Superior temporal gyrus (tissue), 1 donor: ENCODE results near the gene SHC4.
"Not testable (repeated sequence)": the region's sequence is repeated elsewhere in the genome, so short reads cannot be mapped to it uniquely, and the experiment has no call there.

Experiments
- DNase-seq: peaks from one replicate; pipeline ENCODE4 v3.0.0-alpha.2; 2016; ENCODE audit errors: extremely low spot score

Gene SHC4

DNA sequence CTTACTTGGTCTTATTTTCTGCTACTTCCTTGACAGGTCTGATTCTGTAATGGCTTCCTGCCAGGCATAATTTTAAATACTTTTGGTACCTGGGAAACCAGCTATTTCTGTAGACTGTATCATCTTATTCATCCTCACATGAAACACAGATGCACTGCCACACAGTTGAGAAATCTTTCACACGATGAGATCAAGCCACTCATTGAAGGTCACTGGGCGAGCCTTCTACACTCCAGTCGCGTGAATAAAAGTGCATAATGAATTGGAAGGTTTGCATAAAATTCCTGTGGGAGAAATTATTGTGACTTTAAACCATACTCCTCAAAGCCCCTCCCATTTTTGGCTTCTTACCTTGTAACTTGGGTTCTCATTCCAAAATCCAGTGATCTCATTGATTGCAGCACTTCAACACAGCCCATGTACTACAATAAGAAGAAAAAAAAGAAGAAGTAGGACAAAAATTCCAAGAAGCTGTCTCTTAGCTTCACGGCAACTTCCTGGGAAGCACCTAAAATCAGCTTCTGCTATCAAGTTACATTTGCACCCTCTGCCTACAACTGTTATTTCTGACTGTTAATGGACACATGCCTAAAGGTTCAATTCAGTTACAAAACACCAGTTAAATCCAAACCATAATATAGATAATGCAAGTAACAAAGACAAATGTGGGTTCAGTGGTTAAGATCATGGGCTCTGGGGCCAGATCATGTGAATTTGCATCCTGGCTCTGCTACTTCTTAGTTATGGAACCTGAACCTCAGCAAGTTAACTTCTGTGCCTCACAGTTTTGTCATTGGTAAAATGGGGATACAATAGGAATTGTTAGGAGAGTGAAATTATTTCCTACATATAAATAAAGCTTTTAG lies 39.0 kb downstream of the SHC4 start:
- no peak for DNase-seq

DNA sequence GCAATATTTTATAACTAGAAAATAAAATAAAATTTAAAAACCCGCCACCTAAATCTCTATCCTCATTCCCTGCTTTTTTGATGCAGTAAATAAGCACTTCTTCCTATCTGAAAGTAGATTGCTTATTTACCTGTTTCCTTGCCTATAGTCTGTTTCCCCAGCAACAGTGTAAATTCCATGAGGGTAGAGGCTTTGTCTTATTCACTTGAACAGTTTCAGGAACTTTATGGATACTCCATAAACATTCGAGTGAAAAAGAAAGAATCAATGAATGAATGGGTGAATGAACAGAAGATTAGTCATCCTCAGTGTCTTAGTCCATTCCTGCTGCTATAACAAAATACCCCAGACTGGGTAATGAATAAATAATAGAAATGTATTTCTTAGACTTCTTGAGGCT lies 41.7 kb downstream of the SHC4 start:
- DNase-seq, result no peak

GRCh38 chr15:48916721-48917120 lies 47.0 kb downstream of the SHC4 start:
- DNase-seq, result no peak

DNA sequence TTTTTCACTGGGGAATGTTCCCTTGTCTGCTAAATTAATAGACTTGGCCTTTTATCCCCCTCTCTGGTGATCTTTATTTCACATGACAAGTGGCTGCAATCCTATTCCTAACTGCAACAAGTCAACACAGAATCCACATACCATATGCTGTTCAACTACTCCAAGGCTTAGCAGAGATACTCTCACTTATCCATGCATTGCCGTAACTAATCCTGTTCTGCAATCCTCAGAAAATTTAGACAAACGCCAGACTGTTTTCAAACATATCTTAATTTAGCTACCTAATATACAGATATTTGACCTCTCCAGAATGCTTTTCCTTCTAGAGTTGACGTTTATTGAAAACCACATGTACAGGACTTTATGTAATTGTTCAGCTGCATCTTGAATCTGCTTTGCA lies 47.9 kb downstream of the SHC4 start:
- no peak for DNase-seq

- no peak for DNase-seq
Observed at GRCh38 chr15:48914717-48915116, 49.0 kb downstream of the SHC4 start.

DNA sequence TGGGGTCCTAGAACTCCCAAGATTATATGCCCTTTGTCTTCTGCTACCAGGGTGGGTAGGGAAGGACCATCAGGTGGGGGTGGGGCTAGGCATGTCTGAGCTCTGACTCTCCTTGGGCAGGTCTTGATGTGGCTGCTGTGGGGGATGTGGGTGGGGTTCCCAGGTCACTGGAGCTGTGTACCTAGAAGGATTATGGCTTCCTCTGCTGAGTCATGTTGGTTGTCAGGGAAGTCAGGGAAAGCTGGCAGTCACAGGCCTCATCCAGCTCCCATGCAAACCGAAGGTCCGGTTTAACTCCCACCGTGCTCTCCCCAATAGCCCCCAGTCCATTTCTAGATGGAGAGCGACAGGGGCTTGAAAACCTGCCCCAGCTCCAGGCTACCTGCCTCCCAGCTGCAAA lies 50.6 kb downstream of the SHC4 start:
- DNase-seq, result no peak

- not testable (repeated sequence) for DNase-seq
Observed at GRCh38 chr15:48910554-48910953, 53.2 kb downstream of the SHC4 start.

DNA sequence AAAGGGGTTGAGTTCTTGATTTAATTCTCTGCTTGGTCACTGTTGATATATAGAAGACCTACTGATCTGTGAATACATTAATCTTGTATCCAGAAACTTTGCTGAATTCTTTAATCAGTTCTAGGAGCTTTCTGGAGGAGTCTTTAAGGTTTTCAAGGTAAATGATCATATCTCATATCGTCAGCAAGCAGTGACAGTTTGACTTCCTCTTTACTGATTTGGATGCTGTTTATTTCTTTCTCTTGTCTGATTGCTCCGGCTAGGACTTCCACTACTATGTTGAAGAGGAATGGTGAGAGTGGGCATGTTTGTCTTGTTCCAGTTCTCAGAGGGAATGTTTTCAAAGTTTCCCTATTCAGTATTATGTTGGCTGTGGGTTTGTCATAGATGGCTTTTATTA lies 54.4 kb downstream of the SHC4 start:
- not testable (repeated sequence) for DNase-seq

DNA sequence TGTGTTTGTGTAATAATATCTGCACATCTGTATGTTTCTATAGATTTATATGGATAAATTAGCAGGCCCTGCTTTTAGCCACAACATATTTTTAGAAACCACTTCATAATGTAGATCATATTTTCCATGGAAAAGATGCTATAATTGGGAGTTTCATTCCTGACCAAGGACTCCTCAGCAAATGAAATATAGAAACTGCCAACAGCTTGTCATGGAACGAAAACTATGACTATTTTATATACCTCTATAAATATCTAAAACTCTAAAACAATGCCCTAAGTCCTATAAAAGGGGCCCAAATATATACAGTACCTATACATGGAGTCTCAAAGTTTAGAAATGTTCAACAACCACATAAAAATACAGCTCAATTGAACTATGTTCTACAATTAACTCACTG lies 57.9 kb downstream of the SHC4 start:
- DNase-seq, result no peak

- no peak for DNase-seq
Observed at GRCh38 chr15:48905216-48905615, 58.5 kb downstream of the SHC4 start.

- DNase-seq, result no peak
Observed at GRCh38 chr15:48904758-48905157, 59.0 kb downstream of the SHC4 start.

GRCh38 chr15:48899793-48900192 lies 63.9 kb downstream of the SHC4 start:
- DNase-seq, result no peak

DNA sequence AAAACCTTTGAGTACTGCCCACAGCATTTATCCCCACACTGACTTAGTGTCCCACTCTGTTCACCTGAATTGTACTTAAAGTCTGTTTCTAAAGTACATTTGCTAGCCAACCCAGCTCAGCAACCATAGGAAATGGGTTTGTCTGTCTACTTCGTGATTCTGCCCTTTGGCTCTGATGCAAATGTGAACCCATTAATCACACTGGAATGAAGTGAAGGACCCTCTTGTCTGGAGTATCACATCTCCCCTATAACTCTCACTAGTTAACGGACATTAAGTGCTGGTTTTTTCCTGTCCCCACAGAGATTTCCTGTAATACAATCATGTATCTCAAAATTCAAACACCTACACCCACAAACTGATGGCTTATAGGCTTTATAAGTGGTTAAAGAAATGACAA lies 65.3 kb downstream of the SHC4 start:
- DNase-seq, result no peak

- DNase-seq, result peak; percentile 33
Observed at GRCh38 chr15:48898032-48898431, 65.7 kb downstream of the SHC4 start.

DNA sequence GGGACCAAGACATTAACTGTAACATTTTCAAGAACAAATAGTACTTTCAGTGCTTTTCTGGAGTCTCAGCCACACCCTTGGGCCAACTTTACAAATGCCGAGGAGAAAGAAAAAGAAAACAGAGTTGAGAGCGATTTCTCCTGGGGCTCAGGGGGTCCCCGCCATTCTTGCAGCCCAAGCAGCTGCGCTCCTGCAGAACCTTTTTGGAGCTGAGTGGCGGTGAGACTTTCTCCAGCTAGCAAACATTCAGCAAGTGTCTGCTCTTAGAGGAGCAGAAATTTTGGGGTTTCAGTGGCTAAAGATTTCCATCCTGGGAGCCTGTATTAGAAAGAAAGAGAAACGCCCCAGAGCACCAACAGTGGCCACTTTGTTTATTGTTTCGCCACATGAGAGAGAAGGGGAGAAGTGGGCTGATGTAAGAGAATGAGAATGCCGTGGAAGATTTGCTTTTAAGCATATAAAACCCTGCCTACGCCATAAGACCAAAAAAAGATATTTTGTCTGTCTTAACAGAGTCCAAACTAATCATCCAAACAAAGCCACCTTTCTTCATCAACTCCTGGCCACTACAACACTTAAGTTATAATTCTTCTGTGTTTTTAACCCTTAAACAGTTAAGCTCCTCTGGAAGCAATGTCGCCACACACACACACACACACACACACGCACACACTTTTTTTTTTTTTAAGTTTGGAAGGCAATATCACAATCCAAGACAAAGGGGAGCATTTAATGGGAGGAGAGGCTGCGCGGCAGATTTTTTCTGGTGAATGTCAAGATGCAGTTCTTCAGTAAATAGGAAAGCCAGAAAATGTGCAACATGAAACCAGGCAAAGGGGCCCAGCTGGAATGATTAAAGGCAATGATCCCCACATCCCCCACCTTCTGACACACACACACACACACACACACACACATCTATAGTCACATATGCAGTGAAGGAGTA lies 66.6 kb downstream of the SHC4 start:
- peak; percentile 85 for DNase-seq

DNA sequence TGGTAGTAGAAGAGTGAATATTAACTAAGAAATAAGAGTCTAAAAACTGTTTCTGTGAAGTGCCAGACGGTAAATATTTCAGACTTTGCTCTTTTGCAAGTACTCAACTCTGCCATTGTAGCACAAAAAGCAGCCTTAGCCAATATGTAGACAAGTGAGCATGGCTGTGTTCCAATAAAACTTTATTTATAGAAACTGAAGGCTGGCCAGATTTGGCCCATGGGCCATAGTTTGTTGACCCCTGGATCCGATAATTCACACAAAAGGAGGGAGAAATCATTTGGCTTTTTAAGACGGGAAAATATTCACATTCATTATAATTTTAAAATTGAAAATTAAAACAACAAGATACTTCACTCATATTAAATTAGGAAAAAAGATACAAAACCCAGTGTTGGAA lies 70.4 kb downstream of the SHC4 start:
- DNase-seq, result no peak

DNA sequence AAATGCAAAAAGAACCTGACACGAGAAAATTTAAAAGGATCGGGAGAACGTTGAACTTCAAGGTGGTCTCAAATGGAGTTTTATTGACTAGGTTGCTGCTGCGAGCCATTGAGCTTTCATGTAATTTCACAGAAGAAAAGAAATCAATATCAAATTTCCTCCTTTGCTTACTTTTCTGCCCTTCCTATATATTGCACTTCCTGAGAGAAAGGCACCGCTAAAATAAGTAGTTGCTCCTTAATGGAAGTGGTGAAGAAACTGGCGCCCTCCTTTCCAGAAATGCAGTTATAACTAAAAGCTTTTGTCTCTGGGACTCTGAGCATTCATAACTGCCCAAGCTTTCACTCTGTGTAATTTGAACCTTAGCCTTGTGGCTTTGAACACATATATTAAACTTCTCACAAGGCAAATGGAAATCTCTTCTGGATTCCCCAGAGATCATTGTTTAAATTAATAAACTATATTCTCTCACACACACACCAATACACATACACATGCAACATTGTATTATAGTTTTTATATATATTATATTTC lies 72.4 kb downstream of the SHC4 start:
- DNase-seq, result no peak

- no peak for DNase-seq
Observed at GRCh38 chr15:48890375-48890972, 73.2 kb downstream of the SHC4 start.

DNA sequence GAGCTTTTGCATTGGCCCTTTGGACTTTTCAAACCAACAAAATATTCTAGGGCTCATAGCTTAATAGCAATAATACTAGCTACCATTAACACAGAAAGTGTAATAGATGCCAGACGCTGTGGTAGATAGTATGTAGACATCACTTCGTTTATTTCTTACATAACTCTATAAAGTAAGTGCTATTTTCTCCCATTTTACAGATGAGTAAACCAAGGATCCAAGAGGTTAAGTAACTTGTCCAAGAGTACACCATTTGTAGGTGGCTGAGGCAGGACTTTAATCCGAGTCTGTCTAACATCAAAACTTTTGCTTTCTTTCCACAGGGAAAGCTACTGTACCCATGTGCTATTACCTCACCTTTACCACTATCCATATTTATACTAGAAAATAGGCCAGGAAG lies 73.8 kb downstream of the SHC4 start:
- no peak for DNase-seq

DNA sequence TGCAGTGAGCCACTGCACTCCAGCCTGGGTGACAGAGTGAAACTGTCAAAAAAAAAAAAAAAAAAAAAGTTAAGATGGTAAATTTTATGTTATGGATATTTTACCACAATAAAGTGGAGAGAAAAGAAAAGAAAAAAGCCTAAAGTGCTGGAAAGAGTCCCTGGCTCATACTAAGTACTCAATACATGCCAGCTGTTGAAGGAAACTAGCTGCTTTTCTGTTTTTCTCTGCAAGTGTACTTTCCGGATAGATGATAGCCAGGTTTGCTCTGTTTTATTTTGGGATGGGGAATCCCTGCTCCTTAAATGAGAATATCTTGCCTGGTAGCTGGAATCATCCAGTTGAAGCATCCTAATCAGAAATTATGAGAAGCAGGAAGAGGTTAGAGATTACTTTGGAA lies 74.9 kb downstream of the SHC4 start:
- DNase-seq, result no peak

- DNase-seq, result no peak
Observed at GRCh38 chr15:48888191-48888590, 75.5 kb downstream of the SHC4 start.

DNA sequence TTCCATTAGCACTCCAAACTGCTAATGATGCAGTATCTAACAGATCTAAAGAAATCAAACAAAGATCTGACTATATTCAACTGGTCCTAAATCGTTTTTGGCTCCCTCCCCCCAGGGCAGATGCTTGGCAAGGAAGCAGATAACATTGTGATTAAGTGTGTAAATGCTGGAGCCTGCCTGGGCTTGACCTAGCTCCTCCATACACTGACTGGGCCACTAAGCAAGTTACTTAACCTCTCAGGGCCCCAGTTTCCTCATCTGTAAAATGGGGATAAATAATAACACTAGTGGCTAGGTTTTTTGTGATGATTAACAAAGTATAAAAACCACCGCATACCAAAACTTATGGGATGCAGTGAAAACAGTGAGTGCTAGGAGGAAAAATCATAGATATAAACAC lies 76.6 kb downstream of the SHC4 start:
- no peak for DNase-seq
